GM12864 (cell line): ENCODE data around the gene ERMN.

Source experiments
- DNase-seq: peaks from one replicate; pipeline ENCODE4 v3.0.0-alpha.2; 2011; ENCODE audit warnings: low read depth
- H3K4me3 ChIP-seq: 2 replicates; pipeline ENCODE4 v1.5.1; 2011; ENCODE audit warnings: mild to moderate bottlenecking, low read depth, low read length, control low read depth
- CTCF ChIP-seq: IDR thresholded peaks from 2 replicates; pipeline ENCODE4 v1.5.1; 2011; ENCODE audit warnings: low read depth, mild to moderate bottlenecking, moderate library complexity, low read length, control low read depth, inconsistent platforms; ENCODE audit errors: missing control alignments

Gene ERMN

GRCh38 chr2:157329524-157329923 is 3.9 kb upstream of the ERMN start:
- DNase-seq = no peak
- TF ChIP-seq CTCF = no peak
- H3K4me3 ChIP-seq = no peak overlapping the region

GRCh38 chr2:157327621-157328500 is 2.2 kb upstream of the ERMN start:
- H3K4me3 ChIP-seq = no peak overlapping the region
- peak; percentile 98 for TF ChIP-seq CTCF
- DNase-seq = peak; percentile 60

- H3K4me3 ChIP-seq = no peak overlapping the region
- DNase-seq = no peak
- no peak for TF ChIP-seq CTCF
These were observed 1.6 kb upstream of the ERMN start for GRCh38 chr2:157327200-157327599.

GRCh38 chr2:157326698-157327097 is 1.1 kb upstream of the ERMN start:
- DNase-seq = no peak
- no peak for TF ChIP-seq CTCF
- H3K4me3 ChIP-seq = no peak overlapping the region

- H3K4me3 ChIP-seq = no peak overlapping the region
- DNase-seq = no peak
- no peak for TF ChIP-seq CTCF
These were observed 1.2 kb downstream of the ERMN start for GRCh38 chr2:157324331-157324843.

GRCh38 chr2:157322432-157322831 is 3.2 kb downstream of the ERMN start:
- no peak for TF ChIP-seq CTCF

GRCh38 chr2:157321466-157321865 is 4.2 kb downstream of the ERMN start:
- no peak for DNase-seq
- no peak overlapping the region for H3K4me3 ChIP-seq
- TF ChIP-seq CTCF = no peak

More at GRCh38 chr2:157322432-157322831, 3.2 kb downstream of the ERMN start:
- DNase-seq = no peak
- H3K4me3 ChIP-seq = no peak overlapping the region
